Suprapubic skin (tissue), 4 donors: ENCODE measurements around the gene PLK5.

Experiments
- CTCF ChIP-seq, 2 donors: fragments of 200-600 bp in 1 of 2; fragments of 450-650 bp in 1 of 2; sonication (generic) in 1 of 2; IDR thresholded peaks; one replicate each; pipeline ENCODE4 v1.5.1; 2016 to 2019; ENCODE audit warnings: antibody characterized with exemption in 2 of 2, mild to moderate bottlenecking in 1 of 2, moderate library complexity in 1 of 2
- EP300 ChIP-seq: sonication (generic); formaldehyde crosslinking; IDR thresholded peaks from one replicate; pipeline ENCODE4 v1.6.1; 2017; ENCODE audit warnings: antibody characterized with exemption
- POLR2A ChIP-seq, 2 donors: fragments of 450-650 bp; IDR thresholded peaks; one replicate each; pipeline ENCODE4 v1.6.1; 2017; ENCODE audit warnings: antibody characterized with exemption in 2 of 2, mild to moderate bottlenecking in 2 of 2, moderate library complexity in 2 of 2
- POLR2AphosphoS5 ChIP-seq, 3 donors: sonication (generic); formaldehyde crosslinking; IDR thresholded peaks; one replicate each; pipeline ENCODE4 v1.6.1; 2017; ENCODE audit warnings: antibody characterized with exemption in 3 of 3

DNA sequence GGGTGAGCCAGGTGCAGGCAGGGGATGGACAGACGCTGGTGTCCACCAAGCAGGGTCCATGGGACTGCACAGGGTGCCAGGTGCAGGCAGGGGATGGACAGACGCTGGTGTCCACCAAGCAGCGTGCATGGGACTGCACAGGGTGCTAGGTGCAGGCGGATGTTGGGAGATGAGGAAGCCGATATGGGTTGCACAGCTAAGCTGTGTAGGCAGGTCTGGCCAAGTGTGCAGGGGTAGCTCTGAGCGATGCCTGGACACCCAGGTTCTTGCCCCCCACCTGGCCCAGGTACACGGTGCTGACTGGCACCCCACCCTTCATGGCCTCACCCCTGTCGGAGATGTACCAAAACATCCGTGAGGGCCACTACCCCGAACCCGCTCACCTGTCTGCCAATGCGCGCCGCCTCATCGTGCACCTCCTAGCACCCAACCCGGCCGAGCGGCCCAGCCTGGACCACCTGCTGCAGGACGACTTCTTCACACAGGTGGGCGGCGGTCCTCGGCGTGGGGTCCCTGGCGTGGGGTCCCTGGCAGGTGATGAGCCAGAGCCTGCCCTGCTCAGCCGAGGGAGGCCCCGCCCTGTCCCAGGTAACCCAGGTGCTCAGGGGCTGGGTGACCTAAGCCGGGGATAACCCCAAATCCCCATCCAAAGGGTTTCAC is 3.9 kb downstream of the PLK5 start:
- TF ChIP-seq CTCF (IDR thresholded peaks at IDR 0.05): no peak
- no peak for TF ChIP-seq POLR2A (IDR thresholded peaks at IDR 0.05)
- no peak for TF ChIP-seq POLR2AphosphoS5 (IDR thresholded peaks at IDR 0.05)
- TF ChIP-seq EP300: no peak
